GM12874 (cell line): ENCODE data around the gene MAP7.

Experiments
- CTCF ChIP-seq: IDR thresholded peaks from 2 replicates; pipeline ENCODE4 v1.5.1; 2011; ENCODE audit warnings: low read depth, mild to moderate bottlenecking, control low read depth, low read length, moderate library complexity; ENCODE audit not compliant: insufficient read depth

Gene MAP7

GRCh38 chr6:136439514-136440190, 110.6 kb downstream of the MAP7 start:
- no peak for TF ChIP-seq CTCF

DNA sequence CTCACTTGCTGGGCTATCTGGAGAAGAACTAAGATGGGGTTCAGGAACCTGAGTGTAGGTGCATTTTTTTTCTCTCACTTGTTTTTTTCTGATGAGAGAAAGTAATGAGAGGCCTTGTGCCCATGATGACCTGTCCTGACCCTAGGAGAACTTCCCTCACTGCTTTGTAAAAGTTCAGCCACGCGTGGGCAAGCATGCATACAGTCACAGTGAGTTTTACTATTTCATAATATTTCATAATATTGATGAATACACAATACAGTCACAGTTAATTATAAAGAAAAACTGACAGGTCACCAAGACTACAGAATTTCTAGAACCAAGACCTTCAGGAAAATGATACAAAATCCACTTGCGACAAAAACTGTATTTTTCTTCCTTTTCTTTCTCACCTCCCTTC, 111.8 kb downstream of the MAP7 start:
- no peak for TF ChIP-seq CTCF

DNA sequence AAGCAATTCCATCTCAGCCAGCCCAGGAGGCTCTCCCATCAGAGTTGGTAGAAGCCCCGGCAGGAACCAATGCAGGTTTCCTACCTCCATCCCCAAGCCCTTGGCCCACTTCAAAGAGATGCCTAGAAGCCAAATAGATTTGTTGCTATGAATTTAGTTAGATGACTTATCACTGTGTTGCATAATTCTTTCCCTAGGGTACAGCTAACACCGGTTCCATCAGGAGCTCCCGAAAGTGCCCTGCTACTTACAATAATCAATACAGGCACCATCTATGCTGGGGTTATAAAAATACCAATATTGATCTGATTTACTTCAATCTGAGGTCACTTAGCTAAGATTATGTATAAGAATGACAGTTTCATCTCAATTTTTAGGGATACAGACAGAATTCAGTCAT, 113.0 kb downstream of the MAP7 start:
- TF ChIP-seq CTCF, result no peak

DNA sequence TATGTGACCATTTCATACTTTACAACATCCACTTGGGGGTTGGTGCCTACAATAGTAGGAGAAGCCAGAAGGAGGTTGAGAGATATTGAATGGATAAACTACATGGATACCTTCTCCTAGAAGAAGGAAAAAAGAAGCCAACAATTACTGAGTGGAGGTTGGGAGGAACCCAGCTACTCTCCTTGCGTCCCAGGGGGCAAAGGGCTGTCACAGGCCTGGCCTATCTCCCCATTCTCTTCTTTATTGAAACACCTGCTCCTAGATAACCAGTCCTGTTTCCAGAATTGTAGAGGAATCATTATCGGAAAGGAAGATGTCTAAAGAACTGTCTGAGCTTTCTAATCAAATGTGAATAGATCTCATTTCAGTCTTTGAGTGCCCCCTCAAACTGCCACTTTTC, 115.1 kb downstream of the MAP7 start:
- no peak for TF ChIP-seq CTCF

GRCh38 chr6:136429264-136430065, 120.8 kb downstream of the MAP7 start:
- no peak for TF ChIP-seq CTCF

GRCh38 chr6:136427378-136427717, 122.9 kb downstream of the MAP7 start:
- no peak for TF ChIP-seq CTCF

DNA sequence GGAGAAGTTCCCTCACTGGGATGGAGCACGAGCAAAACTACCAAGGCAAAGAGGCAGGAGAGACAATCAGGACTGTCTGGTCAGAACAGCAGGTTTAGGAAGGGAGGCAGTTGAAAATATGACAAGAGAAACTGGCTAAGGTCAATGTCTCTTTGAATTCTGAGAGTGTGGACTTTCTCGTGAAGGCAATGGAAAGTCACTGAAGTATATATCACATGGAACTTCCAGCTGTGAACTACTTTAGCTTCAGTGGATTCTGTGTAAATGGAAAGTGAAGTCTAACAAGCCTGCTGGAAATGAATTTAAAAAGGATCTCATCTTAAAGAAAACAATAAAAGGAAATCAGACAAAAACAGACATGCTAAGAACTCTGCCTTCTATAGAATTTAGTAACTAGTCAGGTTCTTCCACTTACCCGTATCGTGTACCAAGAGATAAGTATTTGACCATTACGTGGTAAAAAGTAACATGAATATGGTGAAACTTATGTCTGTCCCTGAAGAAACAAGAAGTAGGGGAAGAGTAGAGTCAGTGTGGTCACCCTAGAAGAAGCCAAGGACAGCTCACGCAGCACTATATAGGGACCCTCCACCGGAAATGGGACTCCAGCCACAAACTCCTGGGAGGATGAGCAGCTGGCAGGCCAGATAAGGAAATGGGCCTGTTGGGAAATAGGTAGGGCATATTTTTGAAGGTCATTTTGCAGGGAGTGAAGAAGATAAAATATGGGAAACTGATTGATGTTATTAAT, 123.4 kb downstream of the MAP7 start:
- no peak for TF ChIP-seq CTCF
